Adrenal gland (tissue), 5 donors: ENCODE data around the gene B3GLCT.
"Not testable (repeated sequence)": the region's sequence is repeated elsewhere in the genome, so short reads cannot be mapped to it uniquely, and the experiment has no call there.

Experiments
- POLR2A ChIP-seq, 2 donors: fragments of 450-650 bp; IDR thresholded peaks; one replicate each; pipeline ENCODE4 v1.6.1; 2017; ENCODE audit warnings: antibody characterized with exemption in 2 of 2, mild to moderate bottlenecking in 2 of 2, moderate library complexity in 1 of 2
- TF ChIP-seq, protein P1 (sequence below), 6 experiments: fragments of 450-650 bp in 4 of 6; fragments of 200-600 bp in 2 of 6; sonication (generic) in 1 of 6; IDR thresholded peaks; 1 replicate in 5 of 6; 2 replicates in 1 of 6; pipeline versions ENCODE4 v1.5.1 to v1.8.0; 2016 to 2021; ENCODE audit warnings: antibody characterized with exemption in 6 of 6, mild to moderate bottlenecking in 2 of 6, moderate library complexity in 1 of 6
- donor health status: DM: no; HTN: no; CAD: no.

DNA sequence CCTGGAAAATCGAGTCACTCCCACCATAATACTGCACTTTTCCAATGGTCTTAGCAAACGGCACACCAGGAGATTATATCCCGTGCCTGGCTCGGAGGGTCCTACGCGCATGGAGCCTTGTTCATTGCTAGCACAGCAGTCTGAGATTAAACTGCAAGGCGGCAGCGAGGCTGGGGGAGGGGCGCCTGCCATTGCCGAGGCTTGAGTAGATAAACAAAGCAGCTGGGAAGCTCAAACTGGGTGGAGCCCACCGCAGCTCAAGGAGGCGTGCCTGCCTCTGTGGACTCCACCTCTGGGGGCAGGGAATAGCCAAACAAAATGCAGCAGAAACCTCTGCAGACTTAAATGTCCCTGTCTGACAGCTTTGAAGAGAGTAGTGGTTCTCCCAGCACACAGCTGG, 141.1 kb downstream of the B3GLCT start:
- TF ChIP-seq, protein P1, sequence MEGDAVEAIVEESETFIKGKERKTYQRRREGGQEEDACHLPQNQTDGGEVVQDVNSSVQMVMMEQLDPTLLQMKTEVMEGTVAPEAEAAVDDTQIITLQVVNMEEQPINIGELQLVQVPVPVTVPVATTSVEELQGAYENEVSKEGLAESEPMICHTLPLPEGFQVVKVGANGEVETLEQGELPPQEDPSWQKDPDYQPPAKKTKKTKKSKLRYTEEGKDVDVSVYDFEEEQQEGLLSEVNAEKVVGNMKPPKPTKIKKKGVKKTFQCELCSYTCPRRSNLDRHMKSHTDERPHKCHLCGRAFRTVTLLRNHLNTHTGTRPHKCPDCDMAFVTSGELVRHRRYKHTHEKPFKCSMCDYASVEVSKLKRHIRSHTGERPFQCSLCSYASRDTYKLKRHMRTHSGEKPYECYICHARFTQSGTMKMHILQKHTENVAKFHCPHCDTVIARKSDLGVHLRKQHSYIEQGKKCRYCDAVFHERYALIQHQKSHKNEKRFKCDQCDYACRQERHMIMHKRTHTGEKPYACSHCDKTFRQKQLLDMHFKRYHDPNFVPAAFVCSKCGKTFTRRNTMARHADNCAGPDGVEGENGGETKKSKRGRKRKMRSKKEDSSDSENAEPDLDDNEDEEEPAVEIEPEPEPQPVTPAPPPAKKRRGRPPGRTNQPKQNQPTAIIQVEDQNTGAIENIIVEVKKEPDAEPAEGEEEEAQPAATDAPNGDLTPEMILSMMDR (IDR thresholded peaks at IDR 0.05), result not testable (repeated sequence)
- TF ChIP-seq POLR2A (IDR thresholded peaks at IDR 0.05), result not testable (repeated sequence)
